IMR-90 (cell line): ENCODE results near the gene DOCK4. TPM values are rescaled to one million over a fixed set of nuclear protein-coding genes. Genes with fewer than 3 reads are reported as not detected.

Experiments
- ATAC-seq: fragments of 200-7000 bp; cut with Tn5 transposase; 2 replicates; pipeline ENCODE4 v1.9.1; 2020; ENCODE audit warnings: low read depth, mild to moderate bottlenecking, moderate library complexity
- BruUV-seq: library from RNA; stranded (reverse); fragments of 400-500 nt; replicated peaks from 2 replicates; lab custom pipeline; 2021; lab: Mats Ljungman, UMichigan
- CTCF ChIA-PET: fragments of 300-600 bp; formaldehyde crosslinking; extraction: SDS; loops from one replicate; lab custom pipeline; 2021; ENCODE audit warnings: antibody characterized with exemption; lab: Yijun Ruan, JAX
- POLR2A ChIA-PET: fragments of 300-600 bp; sonication (Branson Sonifier 250); formaldehyde crosslinking; loops from one replicate; lab custom pipeline; 2022; ENCODE audit warnings: antibody characterized with exemption; ENCODE audit not compliant: unreplicated experiment; lab: Charles Lee
- DNase-seq: peaks from one replicate; pipeline ENCODE4 v3.0.0; 2013
- H2AFZ ChIP-seq: replicated peaks from 2 replicates; pipeline ENCODE3; 2013; ENCODE audit warnings: low read length, mild to moderate bottlenecking; ENCODE audit not compliant: poor library complexity
- H2AK5ac ChIP-seq: 2 replicates; pipeline ENCODE4 v1.6.1; 2013; ENCODE audit warnings: low read depth, low read length, inconsistent platforms
- H2AK9ac ChIP-seq: replicated peaks from 2 replicates; pipeline ENCODE3; 2013; ENCODE audit warnings: mild to moderate bottlenecking, low read depth, low read length, moderate library complexity; ENCODE audit not compliant: poor library complexity
- H2BK120ac ChIP-seq: 2 replicates; pipeline ENCODE4 v1.6.1; 2013; ENCODE audit warnings: low read depth, low read length, inconsistent platforms
- H2BK15ac ChIP-seq: 3 replicates; pipeline ENCODE4 v1.6.1; 2013; ENCODE audit warnings: low read depth, low read length, inconsistent platforms
- H2BK20ac ChIP-seq: 2 replicates; pipeline ENCODE4 v1.6.1; 2013; ENCODE audit warnings: low read depth, mild to moderate bottlenecking, inconsistent platforms, low read length, moderate library complexity
- H2BK5ac ChIP-seq: 2 replicates; pipeline ENCODE4 v1.6.1; 2013; ENCODE audit warnings: mild to moderate bottlenecking, low read depth, low read length, inconsistent platforms; ENCODE audit not compliant: poor library complexity, severe bottlenecking
- H3K14ac ChIP-seq: replicated peaks from 2 replicates; pipeline ENCODE4 v1.6.1; 2013; ENCODE audit warnings: low read depth, low read length, inconsistent platforms
- H3K18ac ChIP-seq: 2 replicates; pipeline ENCODE4 v1.6.1; 2013; ENCODE audit warnings: low read depth, low read length, control low read depth
- H3K23ac ChIP-seq: 2 replicates; pipeline ENCODE4 v1.6.1; 2013; ENCODE audit warnings: low read depth, low read length, inconsistent platforms
- H3K27ac ChIP-seq: 2 replicates; pipeline ENCODE4 v1.5.1; 2013; ENCODE audit warnings: mild to moderate bottlenecking, control low read depth, low read length; ENCODE audit not compliant: insufficient read depth
- H3K27me3 ChIP-seq: 2 replicates; pipeline ENCODE4 v1.6.1; 2013; ENCODE audit warnings: low read length; ENCODE audit not compliant: control insufficient read depth, insufficient read depth
- H3K36me3 ChIP-seq: 2 replicates; pipeline ENCODE4 v1.6.1; 2013; ENCODE audit warnings: low read length, mixed read lengths; ENCODE audit not compliant: control insufficient read depth, insufficient read depth
- H3K4ac ChIP-seq: 2 replicates; pipeline ENCODE4 v1.6.1; 2013; ENCODE audit warnings: low read depth, low read length, inconsistent platforms
- H3K4me1 ChIP-seq: 2 replicates; pipeline ENCODE4 v1.6.1; 2013; ENCODE audit warnings: low read length, mixed read lengths; ENCODE audit not compliant: control insufficient read depth, insufficient read depth
- H3K4me2 ChIP-seq: 2 replicates; pipeline ENCODE4 v1.6.1; 2013; ENCODE audit warnings: low read depth, mild to moderate bottlenecking, control low read depth, low read length, moderate library complexity
- H3K4me3 ChIP-seq: 2 replicates; pipeline ENCODE4 v1.5.1; 2013; ENCODE audit warnings: low read depth, mild to moderate bottlenecking, control low read depth, low read length, moderate library complexity; ENCODE audit not compliant: insufficient read depth
- H3K56ac ChIP-seq: 2 replicates; pipeline ENCODE4 v1.6.1; 2013; ENCODE audit warnings: low read length, inconsistent platforms; ENCODE audit not compliant: insufficient read depth; ENCODE audit errors: extremely low read depth
- H3K79me1 ChIP-seq, 2 experiments: 2 replicates each; pipeline ENCODE4 v1.6.1; 2013; ENCODE audit warnings: low read length in 2 of 2, inconsistent platforms in 1 of 2, low read depth in 1 of 2
- H3K9ac ChIP-seq: 2 replicates; pipeline ENCODE4 v1.6.1; 2013; ENCODE audit warnings: low read depth, low read length, control low read depth
- H3K9me1 ChIP-seq: 2 replicates; pipeline ENCODE4 v1.6.1; 2013; ENCODE audit warnings: low read length, inconsistent platforms; ENCODE audit not compliant: insufficient read depth
- H3K9me3 ChIP-seq: 2 replicates; pipeline ENCODE4 v1.6.1; 2013; ENCODE audit warnings: low read length; ENCODE audit not compliant: control insufficient read depth, insufficient read depth
- H4K20me1 ChIP-seq: 2 replicates; pipeline ENCODE4 v1.6.1; 2013; ENCODE audit warnings: low read length, inconsistent platforms; ENCODE audit not compliant: insufficient read depth
- H4K5ac ChIP-seq: 2 replicates; pipeline ENCODE4 v1.6.1; 2013; ENCODE audit warnings: mild to moderate bottlenecking, low read depth, low read length, control low read depth
- H4K8ac ChIP-seq, 2 experiments: 2 replicates each; pipeline ENCODE4 v1.6.1; 2013; ENCODE audit warnings: low read depth in 2 of 2, low read length in 2 of 2, control low read depth in 1 of 2, inconsistent platforms in 1 of 2
- H4K91ac ChIP-seq: 2 replicates; pipeline ENCODE4 v1.6.1; 2013; ENCODE audit warnings: low read depth, low read length, inconsistent platforms; ENCODE audit not compliant: insufficient read depth
- BHLHE40 ChIP-seq: fragments of 150-350 bp; IDR thresholded peaks from 2 replicates; pipeline ENCODE4 v1.6.1; 2016; ENCODE audit warnings: mild to moderate bottlenecking, low read depth, low read length
- CEBPB ChIP-seq: IDR thresholded peaks from 2 replicates; pipeline ENCODE4 v1.6.1; 2012; ENCODE audit warnings: low read depth, low read length, improper control_type of control experiment
- CHD1 ChIP-seq: IDR thresholded peaks from 2 replicates; pipeline ENCODE4 v1.6.1; 2012; ENCODE audit warnings: low read depth, low read length, improper control_type of control experiment
- FOS ChIP-seq: fragments of 150-350 bp; IDR thresholded peaks from 2 replicates; pipeline ENCODE4 v1.6.1; 2016; ENCODE audit warnings: low read depth, low read length
- MAFK ChIP-seq: IDR thresholded peaks from 2 replicates; pipeline ENCODE4 v1.6.1; 2012; ENCODE audit warnings: low read depth, low read length, improper control_type of control experiment
- MAZ ChIP-seq: IDR thresholded peaks from 2 replicates; pipeline ENCODE4 v1.6.1; 2012; ENCODE audit warnings: low read depth, mild to moderate bottlenecking, low read length, improper control_type of control experiment, moderate library complexity, borderline replicate concordance
- MXI1 ChIP-seq: IDR thresholded peaks from 2 replicates; pipeline ENCODE4 v1.6.1; 2012; ENCODE audit warnings: low read depth, mild to moderate bottlenecking, low read length, moderate library complexity, borderline replicate concordance
- NFE2L2 ChIP-seq: fragments of 150-350 bp; IDR thresholded peaks from 2 replicates; pipeline ENCODE4 v1.6.1; 2016; ENCODE audit warnings: low read depth, mild to moderate bottlenecking, low read length
- POLR2A ChIP-seq: IDR thresholded peaks from 2 replicates; pipeline ENCODE4 v1.6.1; 2012; ENCODE audit warnings: mild to moderate bottlenecking, low read depth, low read length
- RAD21 ChIP-seq: IDR thresholded peaks from 2 replicates; pipeline ENCODE4 v1.6.1; 2012; ENCODE audit warnings: low read length, improper control_type of control experiment
- RCOR1 ChIP-seq: IDR thresholded peaks from 2 replicates; pipeline ENCODE4 v1.6.1; 2012; ENCODE audit warnings: mild to moderate bottlenecking, low read length, improper control_type of control experiment; ENCODE audit not compliant: insufficient replicate concordance
- RFX5 ChIP-seq: IDR thresholded peaks from 2 replicates; pipeline ENCODE4 v1.8.0; 2012; ENCODE audit warnings: low read depth, mild to moderate bottlenecking, low read length, moderate library complexity
- SMC3 ChIP-seq: fragments of 150-350 bp; IDR thresholded peaks from 2 replicates; pipeline ENCODE4 v1.6.1; 2016; ENCODE audit warnings: low read depth, mild to moderate bottlenecking, antibody characterized with exemption, low read length, moderate library complexity
- WGBS, 2 experiments: methylation state at CpG; one replicate each; pipeline versions ENCODE4 v1.1.5 to v1.1.7; 2013; ENCODE audit warnings: missing lambda C conversion rate in 2 of 2; ENCODE audit not compliant: insufficient read length in 1 of 2; ENCODE audit errors: extremely low coverage in 2 of 2; 5-methylcytosine and 5-hydroxymethylcytosine counted together
- dilution Hi-C: fragments of 300-500 bp; cut with HindIII; formaldehyde crosslinking; loops from one replicate; pipeline ENCODE4 v1.14.3; 2018; ENCODE audit warnings: low sequenced_read_pairs; ENCODE audit not compliant: unreplicated experiment
- in situ Hi-C: fragments of 300-500 bp; cut with MboI; formaldehyde crosslinking; loops from 3 replicates; pipeline ENCODE4 v1.14.3; 2019; ENCODE audit warnings: low sequenced_read_pairs, inconsistent platforms, mixed read lengths
- intact Hi-C: fragments of 100-400 bp; cut with micrococcal nuclease; formaldehyde crosslinking; loops from 2 replicates; pipeline ENCODE4 v1.10.0; 2022
- polyA plus RNA-seq, 3 experiments: library from polyadenylated mRNA; depleted of rRNA; stranded (reverse); fragments of >200 nt; gene quantifications; 2 replicates each; pipeline ENCODE4 v1.2.3, GENCODE V29; 2012; ENCODE audit warnings: low replicate concordance in 1 of 3
- total RNA-seq: library from RNA; depleted of rRNA; stranded (reverse); fragments of >200 nt; gene quantifications from 2 replicates; pipeline ENCODE4 v1.2.3, GENCODE V29; 2012
- TF ChIP-seq, protein P1 (sequence below): fragments of 150-350 bp; IDR thresholded peaks from 2 replicates; pipeline ENCODE4 v1.6.1; 2017; ENCODE audit warnings: mild to moderate bottlenecking, antibody characterized with exemption, low read length, low read depth
- TF ChIP-seq, protein P2 (sequence below): conservative IDR thresholded peaks from 2 replicates; pipeline ENCODE4 v1.5.1; 2012; ENCODE audit warnings: mild to moderate bottlenecking, low read depth, low read length, improper control_type of control experiment
- TF ChIP-seq, protein P3 (sequence below): fragments of 150-350 bp; IDR thresholded peaks from 2 replicates; pipeline ENCODE4 v1.6.1; 2016; ENCODE audit warnings: low read depth, mild to moderate bottlenecking, low read length, moderate library complexity, borderline replicate concordance

Gene DOCK4
- total and polyA plus RNA-seq, 2 of the 4 experiments (the other 2 are of a cell fraction) = 4.4 to 12.2 TPM

DNA sequence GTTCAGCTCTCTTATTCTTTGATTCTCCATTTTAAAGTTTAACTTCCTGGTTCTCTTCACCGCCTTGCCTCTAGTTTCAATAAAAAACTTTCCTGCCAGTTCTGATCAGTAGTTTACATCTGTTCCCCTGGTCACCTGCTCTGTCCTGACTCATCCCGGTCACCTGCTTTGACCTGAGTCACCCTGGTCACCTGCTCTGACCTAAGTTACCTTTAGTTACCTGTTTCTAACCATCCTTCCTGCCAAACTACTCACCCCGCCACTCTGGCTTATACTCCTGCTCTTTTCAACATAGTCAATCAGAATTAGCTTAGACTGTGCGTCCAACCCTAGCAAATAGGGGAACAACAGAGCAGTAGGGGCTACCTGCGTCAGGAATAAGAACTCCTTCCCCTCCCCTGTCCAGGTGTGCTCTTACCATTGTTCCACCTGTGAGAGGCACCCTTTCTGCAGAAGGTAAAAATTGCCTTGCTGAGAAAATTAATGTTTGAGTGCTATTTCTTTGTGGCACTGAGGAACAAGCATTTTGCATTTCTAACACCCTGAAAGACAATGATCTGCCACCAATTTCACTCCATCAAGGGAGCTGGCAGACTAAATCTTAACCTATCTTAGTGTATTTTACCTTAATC, 263.6 kb downstream of the DOCK4 start:
- no peak overlapping the region for H2AFZ ChIP-seq
- H3K4me3 ChIP-seq = no peak overlapping the region
- H3K27me3 ChIP-seq = no peaks in the 10 kb centered on the region
- peaks cover 8% of the 10 kb centered on the region for H3K9me3 ChIP-seq
- H3K79me1 ChIP-seq = no peaks in the 10 kb centered on the region
- in situ Hi-C loops (no loop called here), dilution Hi-C loops (no loop called here), intact Hi-C loops (no loop called here)
- H3K56ac ChIP-seq = no peak overlapping the region
- TF ChIP-seq, protein P1, sequence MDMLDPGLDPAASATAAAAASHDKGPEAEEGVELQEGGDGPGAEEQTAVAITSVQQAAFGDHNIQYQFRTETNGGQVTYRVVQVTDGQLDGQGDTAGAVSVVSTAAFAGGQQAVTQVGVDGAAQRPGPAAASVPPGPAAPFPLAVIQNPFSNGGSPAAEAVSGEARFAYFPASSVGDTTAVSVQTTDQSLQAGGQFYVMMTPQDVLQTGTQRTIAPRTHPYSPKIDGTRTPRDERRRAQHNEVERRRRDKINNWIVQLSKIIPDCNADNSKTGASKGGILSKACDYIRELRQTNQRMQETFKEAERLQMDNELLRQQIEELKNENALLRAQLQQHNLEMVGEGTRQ = no peak
- TF ChIP-seq MAZ (no peak), MXI1 (no peak), CEBPB (no peak), RCOR1 (no peak), FOS (no peak), NFE2L2 (no peak), SMC3 (no peak), POLR2A (no peak), RAD21 (no peak), RFX5 (no peak), CHD1 (no peak), BHLHE40 (no peak), MAFK (no peak)
- TF ChIP-seq, protein P2, sequence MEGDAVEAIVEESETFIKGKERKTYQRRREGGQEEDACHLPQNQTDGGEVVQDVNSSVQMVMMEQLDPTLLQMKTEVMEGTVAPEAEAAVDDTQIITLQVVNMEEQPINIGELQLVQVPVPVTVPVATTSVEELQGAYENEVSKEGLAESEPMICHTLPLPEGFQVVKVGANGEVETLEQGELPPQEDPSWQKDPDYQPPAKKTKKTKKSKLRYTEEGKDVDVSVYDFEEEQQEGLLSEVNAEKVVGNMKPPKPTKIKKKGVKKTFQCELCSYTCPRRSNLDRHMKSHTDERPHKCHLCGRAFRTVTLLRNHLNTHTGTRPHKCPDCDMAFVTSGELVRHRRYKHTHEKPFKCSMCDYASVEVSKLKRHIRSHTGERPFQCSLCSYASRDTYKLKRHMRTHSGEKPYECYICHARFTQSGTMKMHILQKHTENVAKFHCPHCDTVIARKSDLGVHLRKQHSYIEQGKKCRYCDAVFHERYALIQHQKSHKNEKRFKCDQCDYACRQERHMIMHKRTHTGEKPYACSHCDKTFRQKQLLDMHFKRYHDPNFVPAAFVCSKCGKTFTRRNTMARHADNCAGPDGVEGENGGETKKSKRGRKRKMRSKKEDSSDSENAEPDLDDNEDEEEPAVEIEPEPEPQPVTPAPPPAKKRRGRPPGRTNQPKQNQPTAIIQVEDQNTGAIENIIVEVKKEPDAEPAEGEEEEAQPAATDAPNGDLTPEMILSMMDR = no peak
- TF ChIP-seq, protein P3, sequence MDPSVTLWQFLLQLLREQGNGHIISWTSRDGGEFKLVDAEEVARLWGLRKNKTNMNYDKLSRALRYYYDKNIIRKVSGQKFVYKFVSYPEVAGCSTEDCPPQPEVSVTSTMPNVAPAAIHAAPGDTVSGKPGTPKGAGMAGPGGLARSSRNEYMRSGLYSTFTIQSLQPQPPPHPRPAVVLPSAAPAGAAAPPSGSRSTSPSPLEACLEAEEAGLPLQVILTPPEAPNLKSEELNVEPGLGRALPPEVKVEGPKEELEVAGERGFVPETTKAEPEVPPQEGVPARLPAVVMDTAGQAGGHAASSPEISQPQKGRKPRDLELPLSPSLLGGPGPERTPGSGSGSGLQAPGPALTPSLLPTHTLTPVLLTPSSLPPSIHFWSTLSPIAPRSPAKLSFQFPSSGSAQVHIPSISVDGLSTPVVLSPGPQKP = no peak
- H2AK5ac ChIP-seq = no peak overlapping the region
- no peak overlapping the region for H2AK9ac ChIP-seq
- no peak overlapping the region for H2BK120ac ChIP-seq
- H3K4me1 ChIP-seq = no peaks in the 10 kb centered on the region
- no peak overlapping the region for H3K18ac ChIP-seq
- no peak overlapping the region for H3K23ac ChIP-seq
- no peak overlapping the region for H3K14ac ChIP-seq
- no peak overlapping the region for H3K4me2 ChIP-seq
- H2BK20ac ChIP-seq = no peak overlapping the region
- ATAC-seq = no peak
- no TSS peak for BruUV-seq
- 83% methylated on average over 1 of the region's 5 CpGs; no CpG with 5 or more reads in 1 of the 2 experiments for WGBS, 2 experiments
- POLR2A ChIA-PET = no interaction called here
- H2BK15ac ChIP-seq = no peak overlapping the region
- H4K8ac ChIP-seq = no peak overlapping the region
- H3K36me3 ChIP-seq = peaks cover 14% of the 10 kb centered on the region
- no peak overlapping the region for H2BK5ac ChIP-seq
- CTCF ChIA-PET = no interaction called here
- H4K5ac ChIP-seq = no peak overlapping the region
- no peak overlapping the region for H3K27ac ChIP-seq
- H4K91ac ChIP-seq = no peak overlapping the region
- no peak overlapping the region for H3K4ac ChIP-seq
- no peak overlapping the region for H3K9ac ChIP-seq
- no peaks in the 10 kb centered on the region for H3K9me1 ChIP-seq
- no peak for DNase-seq
- H4K20me1 ChIP-seq = no peaks in the 10 kb centered on the region
